ENCODE data around the gene GFPT2.

Gene GFPT2

GRCh38 chr5:180343110-180343830 lies 9.9 kb downstream of the GFPT2 start:
- Histone ChIP-seq H3K9ac (ENCODE audit: low read length) (peak overlapping the region; percentile 42), H4K5ac (ENCODE audit: low read length) (no peak overlapping the region), H3K36me3 (ENCODE audit: control insufficient read depth, insufficient read depth, low read length) (no peaks in the 10 kb centered on the region), H2BK15ac (replicated peaks; ENCODE audit: low read depth) (no peak overlapping the region), H3K4ac (ENCODE audit: low read depth, low read length) (no peak overlapping the region), H3K4me3 (ENCODE audit: low read length) (no peak overlapping the region), H2BK120ac (ENCODE audit: low read depth, low read length) (no peak overlapping the region), H3K27ac (ENCODE audit: low read depth, low read length) (peak overlapping the region; percentile 53), H3K79me1 (ENCODE audit: low read length) (peaks cover 17% of the 10 kb centered on the region), H2AK5ac (ENCODE audit: low read length) (no peak overlapping the region), H3K27me3 (ENCODE audit: insufficient read depth, low read length, poor library complexity) (no peaks in the 10 kb centered on the region), H3K23ac (ENCODE audit: low read length) (no peak overlapping the region), H4K8ac (ENCODE audit: low read depth, low read length) (no peak overlapping the region), H3K18ac (ENCODE audit: low read length) (no peak overlapping the region), H3K4me2 (ENCODE audit: low read length) (peak overlapping the region; percentile 51), H3K79me2 (ENCODE audit: control insufficient read depth, insufficient read depth, low read length) (peaks cover 50% of the 10 kb centered on the region), H3K56ac (ENCODE audit: low read length) (peak overlapping the region; percentile 72), H3K4me1 (ENCODE audit: control insufficient read depth, low read depth, low read length) (peaks cover 24% of the 10 kb centered on the region), H2BK5ac (ENCODE audit: low read length) (peak overlapping the region; percentile 17)
- DNase-seq, result peak; percentile 75
- WGBS (ENCODE audit: extremely low coverage, insufficient coverage, low lambda C conversion rate), result no CpG with 5 or more reads among the region's 19 CpGs

- Histone ChIP-seq H3K4me2 (ENCODE audit: low read length) (no peak overlapping the region), H3K27ac (ENCODE audit: low read depth, low read length) (no peak overlapping the region), H2AK5ac (ENCODE audit: low read length) (no peak overlapping the region), H3K27me3 (ENCODE audit: insufficient read depth, low read length, poor library complexity) (no peaks in the 10 kb centered on the region), H4K5ac (ENCODE audit: low read length) (no peak overlapping the region), H3K56ac (ENCODE audit: low read length) (no peak overlapping the region), H2BK120ac (ENCODE audit: low read depth, low read length) (no peak overlapping the region), H3K4me3 (ENCODE audit: low read length) (no peak overlapping the region), H4K8ac (ENCODE audit: low read depth, low read length) (no peak overlapping the region), H2BK5ac (ENCODE audit: low read length) (no peak overlapping the region), H3K79me2 (ENCODE audit: control insufficient read depth, insufficient read depth, low read length) (peaks cover 37% of the 10 kb centered on the region), H3K4me1 (ENCODE audit: control insufficient read depth, low read depth, low read length) (peaks cover 17% of the 10 kb centered on the region), H3K18ac (ENCODE audit: low read length) (peak overlapping the region; percentile 35), H2BK15ac (replicated peaks; ENCODE audit: low read depth) (no peak overlapping the region), H3K4ac (ENCODE audit: low read depth, low read length) (no peak overlapping the region), H3K79me1 (ENCODE audit: low read length) (peaks cover 14% of the 10 kb centered on the region), H3K36me3 (ENCODE audit: control insufficient read depth, insufficient read depth, low read length) (no peaks in the 10 kb centered on the region), H3K23ac (ENCODE audit: low read length) (no peak overlapping the region), H3K9ac (ENCODE audit: low read length) (no peak overlapping the region)
- WGBS (ENCODE audit: extremely low coverage, insufficient coverage, low lambda C conversion rate), result no CpG with 5 or more reads among the region's 8 CpGs
- no peak for DNase-seq
Observed at GRCh38 chr5:180341595-180341994, 11.5 kb downstream of the GFPT2 start.

GRCh38 chr5:180340856-180341255 lies 12.3 kb downstream of the GFPT2 start:
- Histone ChIP-seq H3K23ac (ENCODE audit: low read length) (no peak overlapping the region), H3K27ac (ENCODE audit: low read depth, low read length) (no peak overlapping the region), H3K9ac (ENCODE audit: low read length) (no peak overlapping the region), H3K4me1 (ENCODE audit: control insufficient read depth, low read depth, low read length) (peaks cover 17% of the 10 kb centered on the region), H2BK15ac (replicated peaks; ENCODE audit: low read depth) (no peak overlapping the region), H3K36me3 (ENCODE audit: control insufficient read depth, insufficient read depth, low read length) (peaks cover under 1% of the 10 kb centered on the region), H2BK5ac (ENCODE audit: low read length) (no peak overlapping the region), H3K27me3 (ENCODE audit: insufficient read depth, low read length, poor library complexity) (no peaks in the 10 kb centered on the region), H3K4ac (ENCODE audit: low read depth, low read length) (no peak overlapping the region), H4K5ac (ENCODE audit: low read length) (no peak overlapping the region), H3K4me3 (ENCODE audit: low read length) (no peak overlapping the region), H3K79me1 (ENCODE audit: low read length) (peaks cover 8% of the 10 kb centered on the region), H4K8ac (ENCODE audit: low read depth, low read length) (no peak overlapping the region), H2AK5ac (ENCODE audit: low read length) (no peak overlapping the region), H3K4me2 (ENCODE audit: low read length) (no peak overlapping the region), H3K56ac (ENCODE audit: low read length) (no peak overlapping the region), H3K79me2 (ENCODE audit: control insufficient read depth, insufficient read depth, low read length) (peaks cover 30% of the 10 kb centered on the region), H2BK120ac (ENCODE audit: low read depth, low read length) (no peak overlapping the region), H3K18ac (ENCODE audit: low read length) (peak overlapping the region; percentile 53)
- DNase-seq, result no peak
- no CpG with 5 or more reads among the region's 9 CpGs for WGBS (ENCODE audit: extremely low coverage, insufficient coverage, low lambda C conversion rate)

- Histone ChIP-seq H3K4me1 (ENCODE audit: control insufficient read depth, low read depth, low read length) (peaks cover 15% of the 10 kb centered on the region), H3K18ac (ENCODE audit: low read length) (no peak overlapping the region), H2BK15ac (replicated peaks; ENCODE audit: low read depth) (no peak overlapping the region), H2BK5ac (ENCODE audit: low read length) (no peak overlapping the region), H3K23ac (ENCODE audit: low read length) (no peak overlapping the region), H3K36me3 (ENCODE audit: control insufficient read depth, insufficient read depth, low read length) (peaks cover 8% of the 10 kb centered on the region), H3K4me2 (ENCODE audit: low read length) (no peak overlapping the region), H3K4ac (ENCODE audit: low read depth, low read length) (no peak overlapping the region), H3K9ac (ENCODE audit: low read length) (no peak overlapping the region), H2AK5ac (ENCODE audit: low read length) (no peak overlapping the region), H3K27ac (ENCODE audit: low read depth, low read length) (no peak overlapping the region), H3K56ac (ENCODE audit: low read length) (no peak overlapping the region), H2BK120ac (ENCODE audit: low read depth, low read length) (no peak overlapping the region), H4K5ac (ENCODE audit: low read length) (no peak overlapping the region), H3K27me3 (ENCODE audit: insufficient read depth, low read length, poor library complexity) (no peaks in the 10 kb centered on the region), H4K8ac (ENCODE audit: low read depth, low read length) (no peak overlapping the region), H3K4me3 (ENCODE audit: low read length) (no peak overlapping the region), H3K79me2 (ENCODE audit: control insufficient read depth, insufficient read depth, low read length) (peaks cover 22% of the 10 kb centered on the region), H3K79me1 (ENCODE audit: low read length) (peaks cover 6% of the 10 kb centered on the region)
- WGBS (ENCODE audit: extremely low coverage, insufficient coverage, low lambda C conversion rate), result no CpG with 5 or more reads among the region's 7 CpGs
- no peak for DNase-seq
Observed at GRCh38 chr5:180339583-180340183, 13.5 kb downstream of the GFPT2 start.

- H3K79me2 ChIP-seq (ENCODE audit: control insufficient read depth, insufficient read depth, low read length), result peaks cover 19% of the 10 kb centered on the region
- H3K36me3 ChIP-seq (ENCODE audit: control insufficient read depth, insufficient read depth, low read length), result peaks cover 14% of the 10 kb centered on the region
- H2AK5ac ChIP-seq (ENCODE audit: low read length), result no peak overlapping the region
- no peak overlapping the region for H3K56ac ChIP-seq (ENCODE audit: low read length)
- H2BK15ac ChIP-seq (replicated peaks; ENCODE audit: low read depth), result no peak overlapping the region
- H3K9ac ChIP-seq (ENCODE audit: low read length), result no peak overlapping the region
- peaks cover 3% of the 10 kb centered on the region for H3K4me1 ChIP-seq (ENCODE audit: control insufficient read depth, low read depth, low read length)
- H4K8ac ChIP-seq (ENCODE audit: low read depth, low read length), result no peak overlapping the region
- DNase-seq, result no peak
- H3K23ac ChIP-seq (ENCODE audit: low read length), result no peak overlapping the region
- no peak overlapping the region for H2BK5ac ChIP-seq (ENCODE audit: low read length)
- no peaks in the 10 kb centered on the region for H3K27me3 ChIP-seq (ENCODE audit: insufficient read depth, low read length, poor library complexity)
- no peak overlapping the region for H2BK120ac ChIP-seq (ENCODE audit: low read depth, low read length)
- no peak overlapping the region for H3K4me3 ChIP-seq (ENCODE audit: low read length)
- no peak overlapping the region for H3K18ac ChIP-seq (ENCODE audit: low read length)
- H3K27ac ChIP-seq (ENCODE audit: low read depth, low read length), result no peak overlapping the region
- H3K79me1 ChIP-seq (ENCODE audit: low read length), result peaks cover 4% of the 10 kb centered on the region
- no CpG with 5 or more reads among the region's 22 CpGs for WGBS (ENCODE audit: extremely low coverage, insufficient coverage, low lambda C conversion rate)
- H3K4ac ChIP-seq (ENCODE audit: low read depth, low read length), result no peak overlapping the region
- H3K4me2 ChIP-seq (ENCODE audit: low read length), result no peak overlapping the region
- no peak overlapping the region for H4K5ac ChIP-seq (ENCODE audit: low read length)
Observed at GRCh38 chr5:180338001-180338707, 15.0 kb downstream of the GFPT2 start.
